SK-N-SH (cell line): ENCODE data around the gene SFI1. TPM values are rescaled to one million over a fixed set of nuclear protein-coding genes. Genes with fewer than 3 reads are reported as not detected.
"Not testable (repeated sequence)": the region's sequence is repeated elsewhere in the genome, so short reads cannot be mapped to it uniquely, and the experiment has no call there.

Source experiments
- CTCF ChIA-PET: fragments of 300-600, 350-600 bp; formaldehyde crosslinking; extraction: SDS; loops from one replicate; lab custom pipeline; 2021; lab: Yijun Ruan, JAX
- POLR2A ChIA-PET: fragments of 350-600 bp; sonication (Branson Sonifier 250); formaldehyde crosslinking; extraction: SDS; loops from one replicate; lab custom pipeline; 2020; ENCODE audit warnings: antibody characterized with exemption, inconsistent platforms; lab: Yijun Ruan, JAX
- DNase-seq: peaks from one replicate; pipeline ENCODE4 v3.0.0; 2012
- H2AFZ ChIP-seq: fragments of 200-600 bp; sonication (generic); 2 replicates; pipeline ENCODE4 v1.8.1; 2016; ENCODE audit warnings: antibody characterized with exemption, mild to moderate bottlenecking, low read depth
- H3F3A ChIP-seq: fragments of 200-600 bp; sonication (generic); replicated peaks from 2 replicates; pipeline ENCODE3; 2016; ENCODE audit warnings: antibody characterized with exemption, mild to moderate bottlenecking; ENCODE audit not compliant: insufficient read depth
- H3K27ac ChIP-seq, 2 experiments: fragments of 200-500 bp in 1 of 2; fragments of 200-600 bp in 1 of 2; sonication (Bioruptor generic) in 1 of 2; sonication (generic), shearing (Covaris generic) in 1 of 2; 2 replicates each; pipeline versions ENCODE4 v1.5.1 to v1.6.1; 2014 to 2016; ENCODE audit warnings: low read depth in 2 of 2, inconsistent platforms in 1 of 2, low read length in 1 of 2, mild to moderate bottlenecking in 1 of 2, mixed read lengths in 1 of 2
- H3K27me3 ChIP-seq: fragments of 200-600 bp; sonication (generic), shearing (Covaris generic); 2 replicates; pipeline ENCODE4 v1.6.1; 2016; ENCODE audit warnings: mixed run types; ENCODE audit not compliant: insufficient read depth
- H3K36me3 ChIP-seq, 2 experiments: fragments of 200-500 bp in 1 of 2; fragments of 200-600 bp in 1 of 2; sonication (Bioruptor generic) in 1 of 2; sonication (generic) in 1 of 2; replicated peaks in 1 of 2; 2 replicates each; pipeline versions ENCODE3 to v1.5.1; 2014 to 2016; ENCODE audit warnings: low read length in 1 of 2, mild to moderate bottlenecking in 1 of 2; ENCODE audit not compliant: insufficient read depth in 2 of 2, control insufficient read depth in 1 of 2
- H3K4me1 ChIP-seq, 2 experiments: fragments of 200-500 bp in 1 of 2; fragments of 200-600 bp in 1 of 2; sonication (Bioruptor generic) in 1 of 2; sonication (generic), shearing (Covaris generic) in 1 of 2; 2 replicates each; pipeline versions ENCODE4 v1.5.1 to v1.6.1; 2014 to 2016; ENCODE audit warnings: low read depth in 1 of 2, low read length in 1 of 2, mixed run types in 1 of 2; ENCODE audit not compliant: insufficient read depth in 2 of 2, control insufficient read depth in 1 of 2
- H3K4me2 ChIP-seq: fragments of 200-600 bp; sonication (generic), shearing (Covaris generic); 2 replicates; pipeline ENCODE4 v1.6.1; 2017; ENCODE audit warnings: mixed run types
- H3K4me3 ChIP-seq, 2 experiments: fragments of 200-500 bp in 1 of 2; fragments of 200-600 bp in 1 of 2; sonication (Bioruptor generic) in 1 of 2; sonication (generic), shearing (Covaris generic) in 1 of 2; 2 replicates each; pipeline versions ENCODE4 v1.5.1 to v1.8.1; 2014 to 2016; ENCODE audit warnings: low read depth in 2 of 2, inconsistent platforms in 1 of 2, low read length in 1 of 2, mild to moderate bottlenecking in 1 of 2, mixed read lengths in 1 of 2, moderate library complexity in 1 of 2
- H3K79me2 ChIP-seq: fragments of 200-600 bp; sonication (generic); 2 replicates; pipeline ENCODE4 v1.8.1; 2017; ENCODE audit warnings: mild to moderate bottlenecking; ENCODE audit not compliant: insufficient read depth
- H3K9ac ChIP-seq: fragments of 200-600 bp; sonication (generic); 2 replicates; pipeline ENCODE4 v1.6.1; 2017; ENCODE audit warnings: mixed run types
- H3K9me2 ChIP-seq: fragments of 200-600 bp; sonication (generic); 2 replicates; pipeline ENCODE4 v1.6.1; 2017; ENCODE audit warnings: mixed run types
- H3K9me3 ChIP-seq: fragments of 200-600 bp; sonication (generic); 2 replicates; pipeline ENCODE4 v1.6.1; 2017; ENCODE audit warnings: mixed run types, mild to moderate bottlenecking, moderate library complexity
- H4K20me1 ChIP-seq: fragments of 200-600 bp; sonication (generic); 2 replicates; pipeline ENCODE4 v1.6.1; 2017; ENCODE audit warnings: mild to moderate bottlenecking, mixed run types; ENCODE audit not compliant: insufficient read depth
- ELF1 ChIP-seq: IDR thresholded peaks from 2 replicates; pipeline ENCODE4 v1.4.0; 2012
- FOXM1 ChIP-seq: IDR thresholded peaks from 2 replicates; pipeline ENCODE4 v1.4.0; 2012; ENCODE audit warnings: low read depth, mild to moderate bottlenecking
- JUND ChIP-seq: IDR thresholded peaks from 2 replicates; pipeline ENCODE4 v1.4.0; 2012
- PBX3 ChIP-seq: IDR thresholded peaks from 2 replicates; pipeline ENCODE4; 2012
- RXRA ChIP-seq: IDR thresholded peaks from 2 replicates; pipeline ENCODE4 v1.4.0; 2012; ENCODE audit warnings: low read depth, mild to moderate bottlenecking, borderline replicate concordance
- SIN3A ChIP-seq: IDR thresholded peaks from 2 replicates; pipeline ENCODE4 v1.6.1; 2012; ENCODE audit warnings: low read depth, mild to moderate bottlenecking, low read length, moderate library complexity, borderline replicate concordance
- SMC3 ChIP-seq: IDR thresholded peaks from 2 replicates; pipeline ENCODE4 v1.6.1; 2012; ENCODE audit warnings: low read depth, low read length, improper control_type of control experiment
- USF2 ChIP-seq: fragments of 150-350 bp; IDR thresholded peaks from 2 replicates; pipeline ENCODE4 v1.6.1; 2017; ENCODE audit warnings: antibody characterized with exemption, low read length, low read depth, borderline replicate concordance
- WGBS: methylation state at CpG from one replicate; pipeline ENCODE4 v1.1.6; 2017; ENCODE audit warnings: low lambda C conversion rate; 5-methylcytosine and 5-hydroxymethylcytosine counted together
- polyA plus RNA-seq, 3 experiments: library from polyadenylated mRNA; depleted of rRNA; stranded (reverse); fragments of >200 nt; gene quantifications; 2 replicates each; pipeline ENCODE4 v1.2.3, GENCODE V29; 2012

Gene SFI1
- polyA plus RNA-seq, 1 of the 3 experiments (the other 2 are of a cell fraction): 24.7 TPM

- H3K4me1 ChIP-seq, H3K4me2 ChIP-seq, H2AFZ ChIP-seq, H3K9me2 ChIP-seq, H3K9ac ChIP-seq, H3F3A ChIP-seq, H3K4me3 ChIP-seq, H3K9me3 ChIP-seq, POLR2A ChIA-PET, DNase-seq, H3K27me3 ChIP-seq, H4K20me1 ChIP-seq, CTCF ChIA-PET, H3K27ac ChIP-seq: not testable (repeated sequence)
- H3K36me3 ChIP-seq: peaks cover 0 to 18% of the 10 kb centered on the region in 2 experiments
- peaks cover 31% of the 10 kb centered on the region for H3K79me2 ChIP-seq
Observed at GRCh38 chr22:31507517-31507916, 11.2 kb downstream of the SFI1 start.

DNA sequence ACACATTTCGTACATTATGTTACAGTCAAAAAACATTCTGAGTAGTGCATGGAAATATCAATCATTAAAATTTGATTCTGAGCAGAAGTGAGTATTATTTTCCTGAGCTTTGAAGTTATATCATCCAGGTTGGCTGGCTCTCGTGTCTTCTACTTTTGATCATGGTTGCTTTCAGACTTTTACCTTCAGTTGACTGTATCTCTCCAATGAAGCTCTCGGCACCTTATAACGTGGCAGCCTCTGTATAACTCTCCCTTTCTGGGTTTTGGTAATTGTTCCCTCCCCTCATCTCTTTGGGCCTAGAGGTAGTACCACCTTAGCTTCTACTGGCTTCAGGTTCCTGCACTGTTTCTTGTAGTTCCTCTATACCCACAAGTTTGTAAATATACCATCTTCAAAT is 12.2 kb downstream of the SFI1 start:
- Histone ChIP-seq H3K36me3 (peaks cover 0 to 18% of the 10 kb centered on the region in 2 experiments), H4K20me1 (no peaks in the 10 kb centered on the region), H3K4me2 (no peak overlapping the region), H3K27ac (no peak overlapping the region), H3K9me2 (no peaks in the 10 kb centered on the region), H3K9me3 (no peaks in the 10 kb centered on the region), H2AFZ (no peak overlapping the region), H3K4me1 (peaks cover 0 to 7% of the 10 kb centered on the region in 2 experiments; a peak in 1 of 4 replicates), H3K79me2 (peaks cover 21% of the 10 kb centered on the region), H3K27me3 (no peaks in the 10 kb centered on the region), H3F3A (no peaks in the 10 kb centered on the region), H3K4me3 (no peak overlapping the region), H3K9ac (no peak overlapping the region)
- 97% methylated on average over 4 of the region's 4 CpGs for WGBS
- no peak for DNase-seq
- CTCF ChIA-PET: interaction anchor here (0.6 to 0.7 kb wide), 2 partner anchors 11 to 36 kb away, joined by 3 read pairs; no protein-coding TSS in a partner anchor
- POLR2A ChIA-PET: no interaction called here
- TF ChIP-seq FOXM1: no peak

- Histone ChIP-seq H3K79me2 (peaks cover 16% of the 10 kb centered on the region), H3K4me3 (no peak overlapping the region), H3F3A (no peaks in the 10 kb centered on the region), H3K4me2 (no peak overlapping the region), H3K27me3 (no peaks in the 10 kb centered on the region)
- CTCF ChIA-PET: interaction anchor here (0.6 kb wide), 1 partner anchor 37 kb away, joined by 3 read pairs; no protein-coding TSS in a partner anchor
- WGBS: 96% methylated on average over 6 of the region's 6 CpGs
- POLR2A ChIA-PET: no interaction called here
- no peak for DNase-seq
- TF ChIP-seq SIN3A (no peak), JUND (no peak), USF2 (no peak), RXRA (no peak), SMC3 (no peak), ELF1 (no peak), PBX3 (no peak)
- TF ChIP-seq, all 33 proteins: peak for 0
- Histone ChIP-seq H3K27ac (no peak overlapping the region), H3K9ac (no peak overlapping the region), H3K9me3 (no peaks in the 10 kb centered on the region), H3K9me2 (no peaks in the 10 kb centered on the region), H3K4me1 (peaks cover 0 to 3% of the 10 kb centered on the region in 2 experiments; a peak in 1 of 4 replicates), H3K36me3 (peaks cover 0 to 18% of the 10 kb centered on the region in 2 experiments), H4K20me1 (no peaks in the 10 kb centered on the region), H2AFZ (no peak overlapping the region)
Observed at GRCh38 chr22:31509061-31509762, 12.9 kb downstream of the SFI1 start.
